Thymus (tissue), 11 donors: ENCODE data around the gene EML6. TPM values are rescaled to one million over a fixed set of nuclear protein-coding genes. Genes with fewer than 3 reads are reported as not detected.
A peak's percentile ranks its signal among the peaks of the same experiment; 100 is the strongest.

Experiments
- DNase-seq, 9 donors: peaks; one replicate each; pipeline ENCODE4 v3.0.0-alpha.2; 2013; ENCODE audit warnings: low spot score in 9 of 9, low read depth in 6 of 9, missing footprints in 1 of 9
- H3K27ac ChIP-seq, 2 donors: one replicate each; pipeline ENCODE4 v1.5.1; 2013; ENCODE audit warnings: control low read depth in 1 of 2, low read depth in 1 of 2, low read length in 1 of 2, mild to moderate bottlenecking in 1 of 2, moderate library complexity in 1 of 2
- H3K27me3 ChIP-seq, 2 donors: one replicate each; pipeline ENCODE4 v1.5.1; 2013; ENCODE audit warnings: low read length in 1 of 2; ENCODE audit not compliant: control insufficient read depth in 2 of 2, insufficient read depth in 1 of 2
- H3K36me3 ChIP-seq, 2 donors: one replicate each; pipeline ENCODE4 v1.5.1; 2013; ENCODE audit warnings: low read length in 1 of 2, mild to moderate bottlenecking in 1 of 2, moderate library complexity in 1 of 2; ENCODE audit not compliant: control insufficient read depth in 2 of 2, insufficient read depth in 2 of 2
- H3K4me1 ChIP-seq, 2 donors: one replicate each; pipeline ENCODE4 v1.5.1; 2013; ENCODE audit warnings: low read length in 2 of 2; ENCODE audit not compliant: control insufficient read depth in 2 of 2, insufficient read depth in 2 of 2
- H3K4me3 ChIP-seq, 2 donors: one replicate each; pipeline ENCODE4 v1.5.1; 2013; ENCODE audit warnings: low read length in 2 of 2, control low read depth in 1 of 2, mild to moderate bottlenecking in 1 of 2
- H3K9me3 ChIP-seq, 2 donors: one replicate each; pipeline ENCODE4 v1.5.1; 2013; ENCODE audit warnings: low read length in 1 of 2, mild to moderate bottlenecking in 1 of 2; ENCODE audit not compliant: control insufficient read depth in 2 of 2, insufficient read depth in 1 of 2
- WGBS: extraction: QIAGEN DNeasy Blood & Tissue Kit; methylation state at CpG from one replicate; pipeline ENCODE4 v1.1.7; 2013; 5-methylcytosine and 5-hydroxymethylcytosine counted together
- polyA plus RNA-seq: library from polyadenylated mRNA; stranded (reverse); fragments of 200-250 nt; gene quantifications from one replicate; pipeline ENCODE4 v1.2.3, GENCODE V29; 2013
- total RNA-seq: library from RNA; stranded (reverse); fragments of 120-200 nt; gene quantifications from one replicate; pipeline ENCODE4 v1.2.4, GENCODE V29; 2013
- donor health status: healthy.

The EML6 gene
- total and polyA plus RNA-seq, 2 donors = 1.2 to 3.4 TPM

- no peak for DNase-seq
- no peaks in the 10 kb centered on the region for H3K27me3 ChIP-seq
- H3K27ac ChIP-seq = no peak overlapping the region
- H3K36me3 ChIP-seq = no peaks in the 10 kb centered on the region
- H3K4me3 ChIP-seq = no peak overlapping the region
- H3K9me3 ChIP-seq = no peaks in the 10 kb centered on the region
- whole genome bisulfite sequencing = 97% methylated on average over 5 of the region's 5 CpGs
- H3K4me1 ChIP-seq = peaks cover 6 to 14% of the 10 kb centered on the region in 2 donors
Measured at GRCh38 chr2:54879032-54879431, 155.6 kb downstream of the EML6 start.

GRCh38 chr2:54879598-54880332 is 156.3 kb downstream of the EML6 start:
- DNase-seq = peak in 1 of 9 donors; percentile 24
- no peak overlapping the region for H3K27ac ChIP-seq
- H3K9me3 ChIP-seq = no peaks in the 10 kb centered on the region
- H3K4me1 ChIP-seq = peaks cover 6 to 14% of the 10 kb centered on the region in 2 donors
- H3K27me3 ChIP-seq = no peaks in the 10 kb centered on the region
- WGBS = 70% methylated on average over 14 of the region's 14 CpGs
- H3K36me3 ChIP-seq = no peaks in the 10 kb centered on the region
- no peak overlapping the region for H3K4me3 ChIP-seq

GRCh38 chr2:54880428-54880827 is 157.0 kb downstream of the EML6 start:
- DNase-seq = no peak
- Histone ChIP-seq H3K36me3 (no peaks in the 10 kb centered on the region), H3K27me3 (no peaks in the 10 kb centered on the region), H3K4me1 (peaks cover 6 to 14% of the 10 kb centered on the region in 2 donors), H3K27ac (no peak overlapping the region), H3K4me3 (no peak overlapping the region), H3K9me3 (no peaks in the 10 kb centered on the region)
- WGBS = 45% methylated on average over 1 of the region's 1 CpG

GRCh38 chr2:54881759-54882158 is 158.3 kb downstream of the EML6 start:
- WGBS = 35% methylated on average over 4 of the region's 4 CpGs
- no peaks in the 10 kb centered on the region for H3K9me3 ChIP-seq
- peak overlapping the region; percentile 42 to 59 for H3K27ac ChIP-seq
- peak in 4 of 9 donors; percentile 45 to 83 (median 68) for DNase-seq
- peaks cover 6 to 14% of the 10 kb centered on the region in 2 donors for H3K4me1 ChIP-seq
- H3K36me3 ChIP-seq = no peaks in the 10 kb centered on the region
- H3K4me3 ChIP-seq = no peak overlapping the region
- H3K27me3 ChIP-seq = no peaks in the 10 kb centered on the region

- no peak overlapping the region for H3K4me3 ChIP-seq
- H3K36me3 ChIP-seq = no peaks in the 10 kb centered on the region
- no peaks in the 10 kb centered on the region for H3K27me3 ChIP-seq
- peaks cover 6 to 7% of the 10 kb centered on the region in 2 donors for H3K4me1 ChIP-seq
- no peaks in the 10 kb centered on the region for H3K9me3 ChIP-seq
- no peak for DNase-seq
- WGBS = 92% methylated on average over 3 of the region's 3 CpGs
- H3K27ac ChIP-seq = no peak overlapping the region
Measured at GRCh38 chr2:54885891-54886290, 162.4 kb downstream of the EML6 start.

GRCh38 chr2:54887850-54888545 is 164.5 kb downstream of the EML6 start:
- Histone ChIP-seq H3K9me3 (no peaks in the 10 kb centered on the region), H3K27me3 (no peaks in the 10 kb centered on the region), H3K4me1 (no peaks in the 10 kb centered on the region), H3K4me3 (no peak overlapping the region), H3K27ac (no peak overlapping the region), H3K36me3 (no peaks in the 10 kb centered on the region)
- DNase-seq = no peak
- 87% methylated on average over 9 of the region's 9 CpGs for WGBS

- WGBS = 99% methylated on average over 2 of the region's 2 CpGs
- H3K36me3 ChIP-seq = no peaks in the 10 kb centered on the region
- no peaks in the 10 kb centered on the region for H3K4me1 ChIP-seq
- H3K4me3 ChIP-seq = no peak overlapping the region
- H3K9me3 ChIP-seq = no peaks in the 10 kb centered on the region
- DNase-seq = no peak
- no peak overlapping the region for H3K27ac ChIP-seq
- no peaks in the 10 kb centered on the region for H3K27me3 ChIP-seq
Measured at GRCh38 chr2:54889053-54889452, 165.6 kb downstream of the EML6 start.

- DNase-seq = no peak
- no peaks in the 10 kb centered on the region for H3K36me3 ChIP-seq
- no peaks in the 10 kb centered on the region for H3K27me3 ChIP-seq
- peaks cover 9 to 10% of the 10 kb centered on the region in 2 donors for H3K4me1 ChIP-seq
- no peak overlapping the region for H3K4me3 ChIP-seq
- peaks cover 0 to 3% of the 10 kb centered on the region in 2 donors for H3K9me3 ChIP-seq
- H3K27ac ChIP-seq = no peak overlapping the region
- WGBS = 87% methylated on average over 4 of the region's 4 CpGs
Measured at GRCh38 chr2:54891909-54892308, 168.4 kb downstream of the EML6 start.

GRCh38 chr2:54894467-54894866 is 171.0 kb downstream of the EML6 start:
- Histone ChIP-seq H3K27ac (no peak overlapping the region), H3K4me3 (no peak overlapping the region), H3K9me3 (peaks cover 0 to 3% of the 10 kb centered on the region in 2 donors), H3K4me1 (peaks cover 31 to 32% of the 10 kb centered on the region in 2 donors), H3K36me3 (no peaks in the 10 kb centered on the region), H3K27me3 (no peaks in the 10 kb centered on the region)
- 97% methylated on average over 3 of the region's 3 CpGs for WGBS
- DNase-seq = no peak
